Anterior cingulate cortex (tissue), 58 donors: Measurements from ENCODE around the gene TIGD4.
A peak's percentile ranks its signal among the peaks of the same experiment; 100 is the strongest.

Experiments
- DNase-seq, 58 donors: peaks; one replicate each; lab custom pipeline; 2025; lab: John Stamatoyannopoulos, UW

TIGD4 gene

GRCh38 chr4:152779513-152780266 lies at the start of gene TIGD4, which contains the start of gene ARFIP1:
TIGD4 (minus strand) TSS chr4:152779730; CDS start chr4:152771004, 8,726 bp downstream.
ARFIP1 (plus strand) TSS chr4:152779954; CDS start chr4:152829634, 49,680 bp downstream.
- DNase-seq, result peak; percentile 91 to 100 (median 98)

DNA sequence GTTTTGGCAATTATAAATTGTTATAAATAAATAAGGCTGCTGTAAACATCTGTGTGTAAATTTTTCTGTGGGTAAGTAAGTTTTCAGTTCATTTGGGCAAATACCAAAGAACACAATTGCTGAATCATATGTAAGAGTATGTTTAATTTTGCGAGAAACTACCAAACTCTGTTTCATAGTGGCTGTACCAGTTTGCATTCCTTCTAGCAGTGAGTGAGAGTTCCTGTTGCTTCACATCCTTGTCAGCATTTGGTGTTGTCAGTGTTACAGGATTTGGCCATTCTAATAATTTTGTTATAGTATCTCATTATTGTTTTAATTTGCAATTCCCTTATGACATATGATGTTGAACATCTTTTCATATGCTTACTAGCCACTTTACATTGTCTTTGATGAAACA lies 48.6 kb upstream of the TIGD4 start:
- DNase-seq, result no peak

DNA sequence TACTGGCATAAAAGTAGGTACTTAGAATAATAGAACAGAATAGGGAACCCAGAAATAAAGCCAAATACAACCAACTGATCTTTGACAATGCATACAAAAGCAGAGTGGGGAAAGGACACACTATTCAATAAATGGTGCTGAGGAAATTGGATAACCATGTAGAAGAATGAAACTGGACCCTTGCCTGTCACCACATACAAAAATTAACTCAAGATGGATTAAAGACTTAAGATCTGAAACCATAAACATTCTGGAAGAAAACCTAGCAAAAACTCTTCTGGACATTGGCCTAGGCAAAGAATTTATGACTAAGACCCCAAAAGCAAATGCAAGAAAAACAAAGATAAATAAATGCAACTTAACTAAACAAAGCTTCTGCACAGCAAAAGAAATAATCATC lies 45.8 kb upstream of the TIGD4 start:
- no peak for DNase-seq

- DNase-seq, result no peak
Observed at GRCh38 chr4:152824561-152824960, 45.0 kb upstream of the TIGD4 start.

GRCh38 chr4:152822323-152822722 lies 42.8 kb upstream of the TIGD4 start:
- DNase-seq, result no peak

DNA sequence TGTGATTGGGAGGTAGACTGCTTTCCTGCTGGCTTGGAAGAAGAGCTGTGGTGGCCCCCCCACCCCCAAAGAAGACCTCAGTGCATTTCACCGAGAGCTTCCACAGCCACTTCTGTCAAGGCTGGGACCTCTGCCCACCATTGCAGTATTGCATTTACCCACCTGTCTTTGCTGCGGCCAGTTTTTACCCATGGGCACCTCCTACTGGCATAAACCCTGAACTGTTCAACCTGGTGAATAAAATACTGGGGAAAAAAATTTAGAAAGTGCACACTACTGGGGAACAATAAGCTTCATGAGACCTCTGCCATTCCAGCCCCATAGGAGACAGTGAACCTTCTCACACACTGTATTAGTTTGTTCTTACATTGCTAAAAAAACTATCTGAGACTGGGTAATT lies 40.5 kb upstream of the TIGD4 start:
- DNase-seq, result no peak

- peak in 1 of 58 donors; percentile 10 for DNase-seq
Observed at GRCh38 chr4:152819026-152819645, 39.6 kb upstream of the TIGD4 start.

DNA sequence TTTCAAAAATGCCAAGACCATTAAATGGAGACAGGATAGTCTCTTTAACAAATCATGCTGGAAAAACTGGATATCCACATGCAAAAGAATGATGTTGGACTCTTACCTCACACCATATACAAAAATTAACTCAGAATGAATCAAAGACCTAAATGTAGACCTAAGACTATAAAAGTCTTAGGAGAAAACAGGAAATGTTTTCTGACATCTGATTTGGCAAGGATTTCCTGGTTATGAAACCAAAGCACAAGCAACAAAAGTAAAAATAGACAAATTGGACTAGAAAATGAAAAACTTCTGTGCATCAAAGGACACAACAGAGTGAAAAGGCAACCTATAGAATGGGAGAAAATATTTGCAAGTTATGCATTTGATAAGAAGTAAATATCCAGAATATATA lies 37.8 kb upstream of the TIGD4 start:
- no peak for DNase-seq

- DNase-seq, result no peak
Observed at GRCh38 chr4:152815078-152815477, 35.5 kb upstream of the TIGD4 start.

DNA sequence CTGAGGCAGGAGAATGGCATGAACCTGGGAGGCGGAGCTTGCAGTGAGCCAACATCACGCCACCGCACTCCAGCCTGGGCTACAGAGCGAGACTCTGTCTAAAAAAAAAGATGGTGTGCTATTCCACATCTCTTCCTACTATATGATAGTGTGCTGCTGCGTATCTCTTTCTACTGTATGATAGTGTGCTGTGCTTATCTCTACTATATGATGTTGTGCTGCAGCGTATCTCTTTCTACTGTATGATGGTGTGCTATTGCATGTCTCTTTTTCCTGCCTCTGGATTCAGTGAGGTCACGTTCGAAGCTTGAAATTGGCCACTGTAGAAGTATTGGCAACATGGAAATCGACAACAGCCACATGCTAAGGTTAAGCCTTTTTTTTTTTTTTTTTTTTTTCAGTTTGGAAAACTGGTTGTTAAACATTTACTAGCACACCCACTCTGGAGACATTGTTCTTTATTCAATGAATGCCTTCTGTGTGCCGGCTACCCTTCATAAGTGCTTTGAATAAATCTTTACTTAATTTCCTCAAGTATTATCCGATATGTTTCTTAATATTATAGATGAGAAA lies 31.3 kb upstream of the TIGD4 start:
- DNase-seq, result no peak

DNA sequence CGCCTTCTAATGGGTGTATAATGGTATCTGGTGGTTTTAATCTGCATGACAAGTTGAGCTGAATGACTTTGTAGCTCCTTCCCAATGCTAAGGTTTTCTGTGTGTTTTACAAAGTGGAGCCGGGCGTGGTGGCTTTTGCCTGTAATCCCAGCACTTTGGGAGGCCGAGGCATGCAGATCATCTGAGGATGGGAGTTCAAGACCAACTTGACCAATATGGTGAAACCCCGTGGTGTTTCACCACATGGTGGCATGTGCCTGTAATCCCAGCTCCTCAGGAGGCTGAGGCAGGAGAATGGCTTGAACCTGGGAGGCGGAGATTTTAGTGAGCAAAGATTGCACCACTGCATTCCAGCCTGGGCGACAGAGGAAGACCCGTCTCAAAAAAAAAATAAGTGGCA lies 29.1 kb upstream of the TIGD4 start:
- DNase-seq, result no peak

GRCh38 chr4:152807294-152807829 lies 27.8 kb upstream of the TIGD4 start:
- DNase-seq, result no peak

DNA sequence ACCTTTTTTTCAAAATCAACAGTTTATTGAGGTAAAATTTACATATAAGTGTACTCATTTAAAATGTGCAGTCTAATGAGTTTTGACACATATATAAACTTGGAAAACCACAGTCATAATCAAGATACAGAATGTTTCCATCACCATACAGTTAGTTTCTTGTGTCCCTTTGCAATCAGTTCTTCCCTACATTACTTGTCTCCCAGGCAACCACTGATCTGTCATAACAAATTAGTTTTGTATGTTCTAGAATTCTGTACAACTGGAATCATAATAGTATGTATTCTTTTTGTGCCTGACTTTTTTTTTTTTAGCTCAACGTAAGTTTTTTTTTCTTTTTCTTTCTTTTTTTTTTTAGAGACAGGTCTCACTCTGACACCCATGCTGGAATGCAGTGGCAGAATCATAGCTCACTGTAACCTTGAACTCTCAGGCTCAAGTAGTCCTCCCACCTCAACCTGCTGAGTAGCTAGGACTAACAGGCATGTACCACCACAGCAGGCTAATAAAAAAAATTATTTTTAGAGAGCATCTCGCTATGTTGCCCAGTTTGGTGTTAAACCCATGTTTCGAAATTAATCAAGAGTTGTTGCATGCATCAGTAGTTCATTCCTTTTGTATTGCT lies 27.1 kb upstream of the TIGD4 start:
- DNase-seq, result no peak

DNA sequence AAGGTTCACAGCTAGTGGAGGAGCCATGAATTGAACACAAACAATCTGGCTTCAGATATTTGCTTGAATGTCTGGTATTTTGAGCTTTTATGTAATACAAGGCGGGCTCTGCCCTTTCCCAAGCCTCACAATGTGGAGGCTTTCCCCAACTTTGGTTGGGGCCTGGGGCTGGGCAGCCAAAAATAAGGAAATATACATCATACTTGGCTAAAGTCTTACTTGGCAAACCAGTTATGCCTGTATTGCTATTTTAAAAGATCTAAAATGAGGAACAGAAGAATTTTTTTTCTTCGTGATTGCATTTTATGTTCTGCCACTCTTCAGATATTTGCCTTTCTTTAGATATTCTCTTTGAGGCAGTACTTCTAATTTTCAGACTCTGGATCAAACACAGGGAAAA lies 26.3 kb upstream of the TIGD4 start:
- DNase-seq, result peak in 2 of 58 donors; percentile 10 to 15

DNA sequence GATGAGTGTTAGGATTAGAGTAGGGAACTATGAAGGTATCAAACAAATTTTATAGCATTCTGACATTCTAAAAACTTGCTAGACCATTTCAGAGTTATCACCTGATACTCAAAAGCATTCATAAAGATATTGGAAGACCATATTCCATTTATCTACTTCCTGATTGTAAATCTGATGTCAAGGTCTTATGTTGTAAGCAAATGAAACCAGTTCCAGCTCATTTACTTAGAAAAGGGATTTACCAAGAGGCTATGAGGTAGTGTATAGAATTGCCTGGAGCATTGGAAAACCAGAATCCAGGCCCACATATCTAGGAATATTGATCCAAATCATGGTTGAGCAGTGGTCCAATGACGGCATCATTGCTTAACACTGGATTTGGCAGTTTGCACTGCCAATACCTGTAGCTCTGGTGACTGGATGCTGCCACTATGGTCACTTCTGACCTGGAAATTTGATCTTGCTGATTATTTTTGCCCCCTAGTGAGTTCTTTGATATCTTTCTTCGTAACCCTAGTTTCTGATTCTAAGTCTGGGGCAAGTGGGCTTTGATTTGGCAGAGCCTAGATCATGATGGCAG lies 25.6 kb upstream of the TIGD4 start:
- no peak for DNase-seq

- peak in 1 of 58 donors; percentile 8 for DNase-seq
Observed at GRCh38 chr4:152803541-152803940, 24.0 kb upstream of the TIGD4 start.

DNA sequence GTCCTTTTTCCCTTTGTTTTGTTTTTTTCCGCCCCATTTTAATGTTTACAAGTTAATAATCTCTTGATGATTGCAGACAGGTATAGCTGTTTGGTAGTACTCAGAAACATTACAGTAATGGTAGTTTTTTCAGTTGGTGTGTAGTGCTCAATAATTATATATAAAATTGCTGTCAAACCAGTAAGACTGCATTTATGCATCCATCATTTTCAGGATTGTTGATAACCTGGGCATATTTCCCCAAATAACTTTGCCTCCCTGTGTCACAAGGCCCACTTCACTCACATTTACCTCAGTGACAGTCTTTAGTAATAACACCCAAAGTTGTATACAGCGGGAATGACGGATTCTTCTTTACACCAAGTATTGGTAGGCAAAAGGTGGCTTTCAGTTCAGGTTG lies 16.4 kb upstream of the TIGD4 start:
- no peak for DNase-seq

- DNase-seq, result no peak
Observed at GRCh38 chr4:152786627-152787026, 7.1 kb upstream of the TIGD4 start.

GRCh38 chr4:152785639-152786615 lies 6.4 kb upstream of the TIGD4 start:
- no peak for DNase-seq
